H9 (cell line): Measurements from ENCODE around the gene SPEF2. TPM values are rescaled to one million over a fixed set of nuclear protein-coding genes. Genes with fewer than 3 reads are reported as not detected.

Experiments
- DNase-seq: peaks from one replicate; pipeline ENCODE4 v3.0.0-alpha.2; 2017
- H2AFZ ChIP-seq: one replicate; pipeline ENCODE4 v1.6.1; 2013; ENCODE audit warnings: mild to moderate bottlenecking, low read length, control low read depth, moderate library complexity
- H2AK5ac ChIP-seq: 2 replicates; pipeline ENCODE4 v1.6.1; 2013; ENCODE audit warnings: low read length, control low read depth, mixed read lengths; ENCODE audit not compliant: insufficient read length
- H2BK120ac ChIP-seq: one replicate; pipeline ENCODE4 v1.6.1; 2013; ENCODE audit warnings: low read depth, mild to moderate bottlenecking, low read length, control low read depth, inconsistent platforms; ENCODE audit not compliant: poor library complexity, severe bottlenecking
- H2BK12ac ChIP-seq: 2 replicates; pipeline ENCODE4 v1.6.1; 2013; ENCODE audit warnings: low read length, control low read depth, mixed read lengths, low read depth; ENCODE audit not compliant: insufficient read length
- H2BK15ac ChIP-seq: 2 replicates; pipeline ENCODE4 v1.6.1; 2013; ENCODE audit warnings: low read depth, low read length, control low read depth
- H2BK20ac ChIP-seq: one replicate; pipeline ENCODE4 v1.6.1; 2013; ENCODE audit warnings: low read depth, mild to moderate bottlenecking, low read length, control low read depth, inconsistent platforms; ENCODE audit not compliant: poor library complexity, severe bottlenecking
- H2BK5ac ChIP-seq: 2 replicates; pipeline ENCODE4 v1.6.1; 2013; ENCODE audit warnings: low read length, control low read depth, mixed read lengths; ENCODE audit not compliant: insufficient read length
- H3K14ac ChIP-seq: 2 replicates; pipeline ENCODE4 v1.6.1; 2013; ENCODE audit warnings: low read length, control low read depth; ENCODE audit not compliant: insufficient read depth
- H3K18ac ChIP-seq: 2 replicates; pipeline ENCODE4 v1.6.1; 2013; ENCODE audit warnings: low read depth, mild to moderate bottlenecking, mixed read lengths, low read length, control low read depth; ENCODE audit not compliant: insufficient read length
- H3K23ac ChIP-seq: 2 replicates; pipeline ENCODE4 v1.6.1; 2013; ENCODE audit warnings: low read length, control low read depth, mixed read lengths, low read depth; ENCODE audit not compliant: insufficient read length
- H3K23me2 ChIP-seq: 2 replicates; pipeline ENCODE4 v1.6.1; 2013; ENCODE audit warnings: low read depth, mild to moderate bottlenecking, mixed read lengths, low read length, control low read depth; ENCODE audit not compliant: insufficient read length, poor library complexity, severe bottlenecking
- H3K27ac ChIP-seq: 2 replicates; pipeline ENCODE4 v1.5.1; 2013; ENCODE audit warnings: low read length, control low read depth, mixed read lengths, low read depth; ENCODE audit not compliant: insufficient read length
- H3K27me3 ChIP-seq: 2 replicates; pipeline ENCODE4 v1.6.1; 2013; ENCODE audit warnings: low read length, control low read depth, inconsistent platforms; ENCODE audit not compliant: insufficient read depth
- H3K4ac ChIP-seq: 2 replicates; pipeline ENCODE4 v1.6.1; 2013; ENCODE audit warnings: low read depth, mild to moderate bottlenecking, control low read depth, inconsistent platforms, low read length, moderate library complexity
- H3K4me1 ChIP-seq: 2 replicates; pipeline ENCODE4 v1.6.1; 2013; ENCODE audit warnings: low read length, control low read depth, inconsistent platforms; ENCODE audit not compliant: insufficient read depth
- H3K4me2 ChIP-seq: 2 replicates; pipeline ENCODE4 v1.6.1; 2013; ENCODE audit warnings: low read length, control low read depth, mixed read lengths; ENCODE audit not compliant: insufficient read length, insufficient read depth
- H3K56ac ChIP-seq: 2 replicates; pipeline ENCODE4 v1.6.1; 2013; ENCODE audit warnings: low read depth, mild to moderate bottlenecking, mixed read lengths, low read length, control low read depth; ENCODE audit not compliant: insufficient read length
- H3K79me1 ChIP-seq: 2 replicates; pipeline ENCODE4 v1.6.1; 2013; ENCODE audit warnings: low read depth, mild to moderate bottlenecking, moderate library complexity, low read length, control low read depth, inconsistent platforms; ENCODE audit not compliant: insufficient read depth, poor library complexity, severe bottlenecking
- H3K79me2 ChIP-seq: 2 replicates; pipeline ENCODE4 v1.6.1; 2013; ENCODE audit warnings: low read length, control low read depth, inconsistent platforms; ENCODE audit not compliant: insufficient read depth
- H3K9ac ChIP-seq: 2 replicates; pipeline ENCODE4 v1.6.1; 2013; ENCODE audit warnings: low read length, control low read depth, mixed read lengths; ENCODE audit not compliant: insufficient read length; ENCODE audit errors: extremely low read depth
- H3K9me3 ChIP-seq: one replicate; pipeline ENCODE4 v1.6.1; 2013; ENCODE audit warnings: low read depth, low read length, inconsistent platforms; ENCODE audit not compliant: control insufficient read depth
- H3T11ph ChIP-seq: one replicate; pipeline ENCODE4 v1.6.1; 2013; ENCODE audit warnings: mild to moderate bottlenecking, low read length, control low read depth, inconsistent platforms
- H4K20me1 ChIP-seq: one replicate; pipeline ENCODE4 v1.6.1; 2013; ENCODE audit not compliant: control insufficient read depth, insufficient read length, insufficient read depth
- H4K5ac ChIP-seq: 2 replicates; pipeline ENCODE4 v1.6.1; 2013; ENCODE audit warnings: low read depth, mild to moderate bottlenecking, mixed read lengths, low read length, control low read depth; ENCODE audit not compliant: insufficient read length
- H4K8ac ChIP-seq: replicated peaks from 2 replicates; pipeline ENCODE4 v1.6.1; 2013; ENCODE audit warnings: low read length, control low read depth, mixed read lengths, low read depth; ENCODE audit not compliant: insufficient read length
- H4K91ac ChIP-seq: 2 replicates; pipeline ENCODE4 v1.6.1; 2013; ENCODE audit warnings: low read depth, mild to moderate bottlenecking, moderate library complexity, mixed read lengths, low read length, control low read depth; ENCODE audit not compliant: insufficient read length
- H3K27ac Mint-ChIP-seq, 3 experiments: 2 replicates in 2 of 3; 3 replicates in 1 of 3; pipeline ENCODE4 v1.8.0; 2020 to 2021; ENCODE audit warnings: mixed read lengths in 3 of 3, mild to moderate bottlenecking in 1 of 3, moderate library complexity in 1 of 3
- H3K27me3 Mint-ChIP-seq: 2 replicates; pipeline ENCODE4 v1.8.0; 2021; ENCODE audit warnings: low read depth, mild to moderate bottlenecking, moderate library complexity, mixed read lengths
- H3K36me3 Mint-ChIP-seq, 3 experiments: 2 replicates in 2 of 3; 3 replicates in 1 of 3; pipeline ENCODE4 v1.8.0; 2020 to 2021; ENCODE audit warnings: low read depth in 3 of 3, mixed read lengths in 3 of 3; ENCODE audit not compliant: insufficient read depth in 1 of 3
- H3K4me1 Mint-ChIP-seq, 2 experiments: 2 replicates each; pipeline ENCODE4 v1.8.0; 2020; ENCODE audit warnings: mixed read lengths in 2 of 2
- H3K4me3 Mint-ChIP-seq, 2 experiments: 2 replicates in 1 of 2; 3 replicates in 1 of 2; pipeline ENCODE4 v1.8.0; 2020 to 2021; ENCODE audit warnings: mild to moderate bottlenecking in 2 of 2, mixed read lengths in 2 of 2, moderate library complexity in 1 of 2
- H3K9me3 Mint-ChIP-seq, 2 experiments: 2 replicates in 1 of 2; 3 replicates in 1 of 2; pipeline ENCODE4 v1.8.0; 2020; ENCODE audit warnings: mild to moderate bottlenecking in 2 of 2, mixed read lengths in 2 of 2, moderate library complexity in 1 of 2
- CTCF ChIP-seq: fragments of 200-600 bp; sonication (generic); conservative IDR thresholded peaks from 3 replicates; pipeline ENCODE4 v1.8.0; 2021; ENCODE audit warnings: antibody characterized with exemption, mild to moderate bottlenecking
- WGBS: extraction: QIAGEN DNeasy Blood & Tissue Kit; methylation state at CpG from one replicate; pipeline ENCODE4 v1.1.7; 2013; ENCODE audit warnings: missing lambda C conversion rate, low lambda C conversion rate, mixed read lengths; ENCODE audit not compliant: insufficient read length; ENCODE audit errors: extremely low coverage; 5-methylcytosine and 5-hydroxymethylcytosine counted together
- total RNA-seq: library from RNA; stranded (reverse); gene quantifications from 2 replicates; pipeline ENCODE4 v1.2.1, GENCODE V29; 2021

Gene SPEF2
- total RNA-seq, 1 experiment from 2014 or later: 1.0 TPM

- Histone ChIP-seq H3K27me3 (no peaks in the 10 kb centered on the region), H3K27ac (no peak overlapping the region), H3K23me2 (no peaks in the 10 kb centered on the region), H3K4me1 (no peaks in the 10 kb centered on the region), H4K8ac (no peak overlapping the region), H4K20me1 (no peaks in the 10 kb centered on the region), H2BK5ac (no peak overlapping the region), H3K79me1 (no peaks in the 10 kb centered on the region), H3K23ac (no peak overlapping the region), H3T11ph (no peak overlapping the region), H3K4ac (no peak overlapping the region), H2BK15ac (no peak overlapping the region), H2BK20ac (no peak overlapping the region), H3K9ac (no peak overlapping the region), H3K4me2 (no peak overlapping the region), H4K5ac (no peak overlapping the region), H3K79me2 (no peaks in the 10 kb centered on the region), H2BK12ac (no peak overlapping the region), H3K18ac (no peak overlapping the region), H3K56ac (no peak overlapping the region), H4K91ac (no peak overlapping the region), H3K14ac (no peak overlapping the region), H2AFZ (no peak overlapping the region), H3K9me3 (no peaks in the 10 kb centered on the region), H2BK120ac (no peak overlapping the region), H2AK5ac (no peak overlapping the region)
- Mint-ChIP-seq H3K4me3 (no peak overlapping the region), H3K27ac (no peak overlapping the region), H3K36me3 (peaks cover 0 to 4% (median 2%) of the 10 kb centered on the region in 3 experiments; a peak in 2 of 7 replicates), H3K27me3 (peaks cover 4% of the 10 kb centered on the region), H3K4me1 (no peaks in the 10 kb centered on the region), H3K9me3 (peaks cover 3 to 4% of the 10 kb centered on the region in 2 experiments; a peak in 3 of 5 replicates)
- no peak for DNase-seq
- TF ChIP-seq CTCF: no peak
- no CpG with 5 or more reads among the region's 2 CpGs for WGBS
These were observed 92.0 kb downstream of the SPEF2 start for GRCh38 chr5:35709688-35710087.
